ENCODE measurements around the gene CBR1.

DNA sequence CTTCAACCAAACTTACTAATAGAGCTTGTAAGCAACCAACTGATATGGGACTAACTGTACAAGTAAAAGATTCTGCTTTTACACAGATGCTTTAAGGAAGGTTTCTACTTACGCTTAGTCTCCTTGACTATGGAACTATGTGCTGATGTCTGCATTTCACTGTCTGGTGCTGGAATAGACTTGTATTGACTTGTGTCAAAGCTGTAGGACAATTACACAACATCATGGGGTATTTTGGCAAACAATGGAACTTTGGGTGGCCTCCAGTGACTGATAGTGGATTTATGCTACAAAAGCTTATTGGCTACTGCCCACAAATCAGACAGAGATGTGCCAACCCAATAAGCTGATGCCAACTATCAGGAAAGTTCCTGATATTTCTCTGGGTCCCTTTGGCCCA is 10.6 kb downstream of the CBR1 start:
- TF ChIP-seq, protein P1, sequence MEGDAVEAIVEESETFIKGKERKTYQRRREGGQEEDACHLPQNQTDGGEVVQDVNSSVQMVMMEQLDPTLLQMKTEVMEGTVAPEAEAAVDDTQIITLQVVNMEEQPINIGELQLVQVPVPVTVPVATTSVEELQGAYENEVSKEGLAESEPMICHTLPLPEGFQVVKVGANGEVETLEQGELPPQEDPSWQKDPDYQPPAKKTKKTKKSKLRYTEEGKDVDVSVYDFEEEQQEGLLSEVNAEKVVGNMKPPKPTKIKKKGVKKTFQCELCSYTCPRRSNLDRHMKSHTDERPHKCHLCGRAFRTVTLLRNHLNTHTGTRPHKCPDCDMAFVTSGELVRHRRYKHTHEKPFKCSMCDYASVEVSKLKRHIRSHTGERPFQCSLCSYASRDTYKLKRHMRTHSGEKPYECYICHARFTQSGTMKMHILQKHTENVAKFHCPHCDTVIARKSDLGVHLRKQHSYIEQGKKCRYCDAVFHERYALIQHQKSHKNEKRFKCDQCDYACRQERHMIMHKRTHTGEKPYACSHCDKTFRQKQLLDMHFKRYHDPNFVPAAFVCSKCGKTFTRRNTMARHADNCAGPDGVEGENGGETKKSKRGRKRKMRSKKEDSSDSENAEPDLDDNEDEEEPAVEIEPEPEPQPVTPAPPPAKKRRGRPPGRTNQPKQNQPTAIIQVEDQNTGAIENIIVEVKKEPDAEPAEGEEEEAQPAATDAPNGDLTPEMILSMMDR (optimal IDR thresholded peaks at IDR 0.05 in 1 of 3, IDR thresholded peaks at IDR 0.05 in 1 of 3, conservative IDR thresholded peaks at IDR 0.05 in 1 of 3; ENCODE audit: extremely low read depth in 1 of 3, insufficient read depth in 2 of 3, low read length in 3 of 3): no peak
- no peak for TF ChIP-seq EZH2 (IDR thresholded peaks at IDR 0.05; ENCODE audit: low read length)

Data from keratinocyte (primary cell).